ENCODE data around the gene TNRC18. TPM values are rescaled to one million over a fixed set of nuclear protein-coding genes. Genes with fewer than 3 reads are reported as not detected.

Gene TNRC18
- polyA plus RNA-seq, 1 of the 3 experiments (the other 2 are of a cell fraction), result 34.4 TPM

DNA sequence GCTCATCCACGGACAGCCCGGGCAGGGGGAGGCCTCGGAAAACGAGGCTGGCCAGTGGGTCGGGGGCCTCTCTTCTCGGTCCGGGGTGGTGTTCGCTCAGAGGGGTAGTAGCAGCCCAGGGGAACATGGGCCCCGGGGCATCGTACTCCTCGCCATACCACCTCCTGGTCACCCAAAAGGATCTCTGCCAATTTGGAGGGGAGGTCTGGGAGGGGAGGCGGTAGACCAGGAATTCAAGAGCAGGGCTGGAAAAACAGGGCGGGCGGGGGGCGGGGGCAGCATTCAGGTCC, 73.5 kb downstream of the TNRC18 start (continued):
- no peak for TF ChIP-seq NFIC (IDR thresholded peaks at IDR 0.05; ENCODE audit: borderline replicate concordance)
- no peak for TF ChIP-seq GATA2 (CRISPR knock-in tag; IDR thresholded peaks at IDR 0.05)
- TF ChIP-seq RXRA (IDR thresholded peaks at IDR 0.05; ENCODE audit: borderline replicate concordance, low read depth), result no peak
- no peak for TF ChIP-seq NRF1 (IDR thresholded peaks at IDR 0.05; ENCODE audit: low read depth, low read length)
- TF ChIP-seq YY1 (IDR thresholded peaks at IDR 0.05; ENCODE audit: low read depth), result no peak
- TF ChIP-seq CHD2 (IDR thresholded peaks at IDR 0.05; ENCODE audit: low read length, partially characterized antibody), result no peak

DNA sequence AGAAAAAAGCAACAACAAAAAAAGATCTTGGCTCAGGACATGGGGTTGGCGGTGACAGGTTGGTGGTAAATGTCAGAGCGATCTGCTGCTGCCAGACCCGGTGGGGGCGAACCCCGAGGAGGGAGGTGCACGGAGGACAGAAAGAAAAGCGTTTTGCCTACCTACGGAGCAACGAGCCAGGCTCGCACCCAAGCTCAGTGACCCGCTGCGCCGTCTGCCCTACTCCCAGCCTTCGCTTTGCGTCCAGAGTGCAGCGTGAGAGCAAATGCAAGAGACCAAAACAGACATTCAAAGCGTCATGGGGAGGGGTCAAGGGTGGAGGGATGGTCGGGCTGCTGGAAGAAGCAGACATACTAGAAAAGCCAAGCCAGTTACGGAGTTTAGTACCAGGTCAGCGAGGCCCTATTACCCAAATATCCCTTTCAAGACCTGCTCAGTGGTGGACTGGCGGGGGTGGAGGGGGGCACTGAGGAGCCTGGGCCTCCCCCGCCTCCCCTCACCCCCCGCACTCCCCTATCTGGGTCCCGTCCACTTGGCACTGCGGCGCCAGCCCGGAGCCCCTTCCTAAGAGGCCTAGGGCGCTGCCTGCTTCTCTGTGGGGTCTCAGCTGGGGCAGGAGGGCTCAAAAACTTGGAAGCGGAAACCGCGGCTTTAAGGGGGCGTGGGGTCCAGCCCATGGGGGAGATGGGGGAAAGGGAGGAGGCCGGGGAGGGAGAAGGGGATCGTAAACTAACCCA, 74.0 kb downstream of the TNRC18 start:
- peaks cover 74% of the 10 kb centered on the region for H3K79me2 ChIP-seq (ENCODE audit: insufficient read depth)
- H3K9ac ChIP-seq, result no peak overlapping the region
- TF ChIP-seq, protein P1, sequence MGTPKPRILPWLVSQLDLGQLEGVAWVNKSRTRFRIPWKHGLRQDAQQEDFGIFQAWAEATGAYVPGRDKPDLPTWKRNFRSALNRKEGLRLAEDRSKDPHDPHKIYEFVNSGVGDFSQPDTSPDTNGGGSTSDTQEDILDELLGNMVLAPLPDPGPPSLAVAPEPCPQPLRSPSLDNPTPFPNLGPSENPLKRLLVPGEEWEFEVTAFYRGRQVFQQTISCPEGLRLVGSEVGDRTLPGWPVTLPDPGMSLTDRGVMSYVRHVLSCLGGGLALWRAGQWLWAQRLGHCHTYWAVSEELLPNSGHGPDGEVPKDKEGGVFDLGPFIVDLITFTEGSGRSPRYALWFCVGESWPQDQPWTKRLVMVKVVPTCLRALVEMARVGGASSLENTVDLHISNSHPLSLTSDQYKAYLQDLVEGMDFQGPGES (IDR thresholded peaks at IDR 0.05; ENCODE audit: low read depth, low read length), result no peak
- TF ChIP-seq ELF1 (IDR thresholded peaks at IDR 0.05) (no peak), TEAD4 (IDR thresholded peaks at IDR 0.05; ENCODE audit: borderline replicate concordance, insufficient read depth) (no peak)
- H3K4me1 ChIP-seq (ENCODE audit: control insufficient read depth in 1 of 2, insufficient read depth in 2 of 2, low read depth in 1 of 2, low read length in 1 of 2), result peaks cover 6% of the 10 kb centered on the region in 2 experiments; a peak in 2 of 4 replicates
- H4K20me1 ChIP-seq (ENCODE audit: insufficient read depth), result peaks cover 55% of the 10 kb centered on the region
- no peaks in the 10 kb centered on the region for H3K27me3 ChIP-seq (ENCODE audit: insufficient read depth)
- no peaks in the 10 kb centered on the region for H3K9me2 ChIP-seq
- no peak overlapping the region for H3K27ac ChIP-seq (ENCODE audit: low read depth in 2 of 2, low read length in 1 of 2)
- 93% methylated on average over 34 of the region's 34 CpGs for WGBS (ENCODE audit: low lambda C conversion rate)
- no peak overlapping the region for H3K4me3 ChIP-seq (ENCODE audit: low read depth in 2 of 2, low read length in 1 of 2)
- no peaks in the 10 kb centered on the region for H3K9me3 ChIP-seq
- ChIA-PET POLR2A (no interaction called here), CTCF (interaction anchor here (1.5 to 8.3 kb wide), 2 partner anchors 17 to 110 kb away, joined by 6 to 94 read pairs; no protein-coding TSS in a partner anchor)
- no peak overlapping the region for H2AFZ ChIP-seq (ENCODE audit: low read depth)
- peaks cover 4% of the 10 kb centered on the region for H3F3A ChIP-seq (replicated peaks; ENCODE audit: insufficient read depth)
- H3K36me3 ChIP-seq (replicated peaks in 1 of 2; ENCODE audit: control insufficient read depth in 1 of 2, insufficient read depth in 2 of 2, low read length in 1 of 2), result peaks cover 37 to 45% of the 10 kb centered on the region in 2 experiments
- peak; percentile 38 for DNase-seq
- no peak overlapping the region for H3K4me2 ChIP-seq

GRCh38 chr7:5349005-5349380, 74.6 kb downstream of the TNRC18 start:
- peak; percentile 27 for DNase-seq
- H2AFZ ChIP-seq (ENCODE audit: low read depth), result no peak overlapping the region
- ChIA-PET POLR2A (no interaction called here), CTCF (no interaction called here)
- no peak overlapping the region for H3K4me2 ChIP-seq
- TF ChIP-seq, protein P2, sequence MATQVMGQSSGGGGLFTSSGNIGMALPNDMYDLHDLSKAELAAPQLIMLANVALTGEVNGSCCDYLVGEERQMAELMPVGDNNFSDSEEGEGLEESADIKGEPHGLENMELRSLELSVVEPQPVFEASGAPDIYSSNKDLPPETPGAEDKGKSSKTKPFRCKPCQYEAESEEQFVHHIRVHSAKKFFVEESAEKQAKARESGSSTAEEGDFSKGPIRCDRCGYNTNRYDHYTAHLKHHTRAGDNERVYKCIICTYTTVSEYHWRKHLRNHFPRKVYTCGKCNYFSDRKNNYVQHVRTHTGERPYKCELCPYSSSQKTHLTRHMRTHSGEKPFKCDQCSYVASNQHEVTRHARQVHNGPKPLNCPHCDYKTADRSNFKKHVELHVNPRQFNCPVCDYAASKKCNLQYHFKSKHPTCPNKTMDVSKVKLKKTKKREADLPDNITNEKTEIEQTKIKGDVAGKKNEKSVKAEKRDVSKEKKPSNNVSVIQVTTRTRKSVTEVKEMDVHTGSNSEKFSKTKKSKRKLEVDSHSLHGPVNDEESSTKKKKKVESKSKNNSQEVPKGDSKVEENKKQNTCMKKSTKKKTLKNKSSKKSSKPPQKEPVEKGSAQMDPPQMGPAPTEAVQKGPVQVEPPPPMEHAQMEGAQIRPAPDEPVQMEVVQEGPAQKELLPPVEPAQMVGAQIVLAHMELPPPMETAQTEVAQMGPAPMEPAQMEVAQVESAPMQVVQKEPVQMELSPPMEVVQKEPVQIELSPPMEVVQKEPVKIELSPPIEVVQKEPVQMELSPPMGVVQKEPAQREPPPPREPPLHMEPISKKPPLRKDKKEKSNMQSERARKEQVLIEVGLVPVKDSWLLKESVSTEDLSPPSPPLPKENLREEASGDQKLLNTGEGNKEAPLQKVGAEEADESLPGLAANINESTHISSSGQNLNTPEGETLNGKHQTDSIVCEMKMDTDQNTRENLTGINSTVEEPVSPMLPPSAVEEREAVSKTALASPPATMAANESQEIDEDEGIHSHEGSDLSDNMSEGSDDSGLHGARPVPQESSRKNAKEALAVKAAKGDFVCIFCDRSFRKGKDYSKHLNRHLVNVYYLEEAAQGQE (IDR thresholded peaks at IDR 0.05; ENCODE audit: low read depth, low read length), result no peak
- TF ChIP-seq EP300 (IDR thresholded peaks at IDR 0.05; ENCODE audit: borderline replicate concordance in 1 of 2, low read depth in 1 of 2, low read length in 1 of 2) (no peak), FOXM1 (IDR thresholded peaks at IDR 0.05; ENCODE audit: low read depth) (no peak), TEAD4 (IDR thresholded peaks at IDR 0.05; ENCODE audit: borderline replicate concordance, insufficient read depth) (no peak)
- H3K9me3 ChIP-seq, result no peaks in the 10 kb centered on the region
- H3K79me2 ChIP-seq (ENCODE audit: insufficient read depth), result peaks cover 71% of the 10 kb centered on the region
- WGBS (ENCODE audit: low lambda C conversion rate), result 98% methylated on average over 17 of the region's 17 CpGs
- peaks cover 43 to 51% of the 10 kb centered on the region in 2 experiments for H3K36me3 ChIP-seq (replicated peaks in 1 of 2; ENCODE audit: control insufficient read depth in 1 of 2, insufficient read depth in 2 of 2, low read length in 1 of 2)
- H3K27ac ChIP-seq (ENCODE audit: low read depth in 2 of 2, low read length in 1 of 2), result no peak overlapping the region
- no peak overlapping the region for H3K4me3 ChIP-seq (ENCODE audit: low read depth in 2 of 2, low read length in 1 of 2)
- no peaks in the 10 kb centered on the region for H3K27me3 ChIP-seq (ENCODE audit: insufficient read depth)
- H3K9me2 ChIP-seq, result no peaks in the 10 kb centered on the region
- H3K9ac ChIP-seq, result no peak overlapping the region
- peaks cover 4% of the 10 kb centered on the region for H3F3A ChIP-seq (replicated peaks; ENCODE audit: insufficient read depth)
- H3K4me1 ChIP-seq (ENCODE audit: control insufficient read depth in 1 of 2, insufficient read depth in 2 of 2, low read depth in 1 of 2, low read length in 1 of 2), result peaks cover 0 to 5% of the 10 kb centered on the region in 2 experiments; a peak in 1 of 4 replicates
- peaks cover 48% of the 10 kb centered on the region for H4K20me1 ChIP-seq (ENCODE audit: insufficient read depth)

All from SK-N-SH (cell line).